ENCODE data around the gene APLF.
"Not testable (repeated sequence)": the region's sequence is repeated elsewhere in the genome, so short reads cannot be mapped to it uniquely, and the experiment has no call there.

The APLF gene

GRCh38 chr2:68591225-68591624 is 123.8 kb downstream of the APLF start:
- no peak for DNase-seq

GRCh38 chr2:68594041-68594440 is 126.7 kb downstream of the APLF start:
- DNase-seq, result peak; percentile 31 to 34

GRCh38 chr2:68594674-68595492 is 127.5 kb downstream of the APLF start:
- DNase-seq, result peak; percentile 28 to 40

GRCh38 chr2:68595493-68595785 is 128.1 kb downstream of the APLF start:
- not testable (repeated sequence) for DNase-seq

GRCh38 chr2:68600495-68600894 is 133.1 kb downstream of the APLF start:
- DNase-seq, result not testable (repeated sequence)

- no peak for DNase-seq
Observed at GRCh38 chr2:68603059-68603458, 135.7 kb downstream of the APLF start.

- DNase-seq, result no peak
Observed at GRCh38 chr2:68604077-68604476, 136.7 kb downstream of the APLF start.

- DNase-seq, result no peak
Observed at GRCh38 chr2:68605939-68606338, 138.6 kb downstream of the APLF start.

GRCh38 chr2:68606759-68607158 is 139.4 kb downstream of the APLF start:
- no peak for DNase-seq

GRCh38 chr2:68607837-68608236 is 140.5 kb downstream of the APLF start:
- DNase-seq, result no peak

- no peak for DNase-seq
Observed at GRCh38 chr2:68612765-68613519, 145.6 kb downstream of the APLF start.

GRCh38 chr2:68620772-68621171 is 153.4 kb downstream of the APLF start:
- DNase-seq, result no peak

- DNase-seq, result no peak
Observed at GRCh38 chr2:68623820-68624219, 156.4 kb downstream of the APLF start.

- DNase-seq, result no peak
Observed at GRCh38 chr2:68627615-68628014, 160.2 kb downstream of the APLF start.
